Pancreas (tissue), 10 donors: ENCODE results near the gene IFITM5. TPM values are rescaled to one million over a fixed set of nuclear protein-coding genes. Genes with fewer than 3 reads are reported as not detected.

Experiments
- ATAC-seq, 4 donors: fragments of 200-7000 bp; cut with Tn5 transposase; one replicate each; pipeline versions ENCODE4 v1.8.0 to v1.9.1; 2020; ENCODE audit warnings: mild to moderate bottlenecking in 4 of 4, moderate library complexity in 4 of 4
- DNase-seq, 6 donors: peaks; one replicate each; pipeline ENCODE4 v3.0.0-alpha.2; 2020
- FAIRE-seq: peaks from 2 replicates; lab custom pipeline; 2012; peaks lifted over from hg19 to GRCh38; lab: Jason Lieb, UNC
- H3K27ac ChIP-seq, 4 donors: fragments of 200-600 bp; sonication (generic); 1 replicate in 3 of 4; 2 replicates in 1 of 4; pipeline versions ENCODE4 v1.5.0 to v1.8.0; 2020
- H3K27me3 ChIP-seq, 4 donors: fragments of 200-600 bp; one replicate each; pipeline ENCODE4 v1.8.0; 2021
- H3K36me3 ChIP-seq, 3 donors: fragments of 200-600 bp; sonication (generic) in 1 of 3; one replicate each; pipeline versions ENCODE4 v1.5.0 to v1.8.0; 2020 to 2021
- H3K4me1 ChIP-seq, 3 donors: fragments of 200-600 bp; one replicate each; pipeline ENCODE4 v1.8.0; 2021
- H3K4me3 ChIP-seq, 4 donors: fragments of 200-600 bp; sonication (generic) in 2 of 4; one replicate each; pipeline versions ENCODE4 v1.5.0 to v1.8.0; 2020 to 2021
- H3K9me3 ChIP-seq, 4 donors: fragments of 200-600 bp; one replicate each; pipeline ENCODE4 v1.8.0; 2021
- WGBS, 2 donors: extraction: QIAGEN DNeasy Blood & Tissue Kit; methylation state at CpG; one replicate each; pipeline ENCODE4 v1.1.7; 2013; 5-methylcytosine and 5-hydroxymethylcytosine counted together
- intact Hi-C, 3 donors: fragments of 100-400 bp; cut with DNase I; formaldehyde crosslinking; loops; one replicate each; pipeline versions ENCODE4 v1.11.1 to v1.14.2; 2022
- polyA plus RNA-seq, 2 donors: library from polyadenylated mRNA; stranded (reverse); fragments of 200-250 nt; gene quantifications; one replicate each; pipeline ENCODE4 v1.2.3, GENCODE V29; 2013
- total RNA-seq, 6 donors: library from RNA; stranded (reverse); fragmentation: NEBNext Ultra II Directional in 4 of 6; extraction: Animal tissue kit (Norgen Biotek cat#: 25700) in 4 of 6; gene quantifications; one replicate each; pipeline versions ENCODE4 v1.2.1 to v1.2.4, GENCODE V29; 2021 to 2023
- TF ChIP-seq, protein P1 (sequence below), 4 donors: fragments of 200-600 bp; sonication (generic) in 3 of 4; IDR thresholded peaks; one replicate each; pipeline versions ENCODE4 v1.5.0 to v1.8.0; 2021; ENCODE audit warnings: antibody characterized with exemption in 4 of 4
- donor health status: healthy with polysubstance abuse.
- donor health status: DM: no; HTN: no; CAD: no; lungs with moderate emphysema.
- donor health status: DM: no; HTN: no; CAD: no.
- donor health status: control.
- donor health status: control.
- donor health status: Bipolar disorder and iron deficiency.
- donor health status: DM: yes; HTN: yes; CAD: no.
- donor health status: DM: no; HTN: no; CAD: no.
- donor health status: DM: no; HTN: no; CAD: no.
- donor health status: DM: yes; HTN: yes; CAD: no.

The IFITM5 gene
- total and polyA plus RNA-seq, 8 donors, result 0.56 to 1.2 TPM; not detected in 6

DNA sequence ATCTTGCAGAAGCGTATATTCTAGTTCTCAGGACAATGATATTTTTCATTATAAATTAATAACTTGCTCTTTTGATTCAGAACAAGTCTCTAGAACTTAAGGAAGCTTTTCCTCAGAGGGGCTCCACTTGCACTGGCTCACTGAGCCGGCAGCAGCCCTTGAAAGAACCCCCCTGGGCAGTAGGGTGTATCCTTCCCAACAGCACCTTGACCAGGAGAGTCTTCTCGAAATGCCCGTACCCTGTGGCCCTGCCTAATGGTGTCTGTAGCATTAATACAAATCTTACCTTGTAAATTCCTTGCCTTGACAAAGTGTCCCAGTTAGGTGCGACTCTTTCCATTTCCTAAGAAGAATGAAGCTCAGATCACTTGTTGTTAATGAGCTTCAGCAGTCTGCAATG lies 49.1 kb downstream of the IFITM5 start:
- Histone ChIP-seq H3K36me3 (peaks cover 0 to 39% (median 10%) of the 10 kb centered on the region in 3 donors), H3K4me3 (no peak overlapping the region), H3K27me3 (no peaks in the 10 kb centered on the region), H3K4me1 (no peaks in the 10 kb centered on the region), H3K9me3 (no peaks in the 10 kb centered on the region), H3K27ac (no peak overlapping the region)
- ATAC-seq (no peak), FAIRE-seq (no peak), DNase-seq (no peak)
- intact Hi-C loops, result no loop called here
- TF ChIP-seq, protein P1, sequence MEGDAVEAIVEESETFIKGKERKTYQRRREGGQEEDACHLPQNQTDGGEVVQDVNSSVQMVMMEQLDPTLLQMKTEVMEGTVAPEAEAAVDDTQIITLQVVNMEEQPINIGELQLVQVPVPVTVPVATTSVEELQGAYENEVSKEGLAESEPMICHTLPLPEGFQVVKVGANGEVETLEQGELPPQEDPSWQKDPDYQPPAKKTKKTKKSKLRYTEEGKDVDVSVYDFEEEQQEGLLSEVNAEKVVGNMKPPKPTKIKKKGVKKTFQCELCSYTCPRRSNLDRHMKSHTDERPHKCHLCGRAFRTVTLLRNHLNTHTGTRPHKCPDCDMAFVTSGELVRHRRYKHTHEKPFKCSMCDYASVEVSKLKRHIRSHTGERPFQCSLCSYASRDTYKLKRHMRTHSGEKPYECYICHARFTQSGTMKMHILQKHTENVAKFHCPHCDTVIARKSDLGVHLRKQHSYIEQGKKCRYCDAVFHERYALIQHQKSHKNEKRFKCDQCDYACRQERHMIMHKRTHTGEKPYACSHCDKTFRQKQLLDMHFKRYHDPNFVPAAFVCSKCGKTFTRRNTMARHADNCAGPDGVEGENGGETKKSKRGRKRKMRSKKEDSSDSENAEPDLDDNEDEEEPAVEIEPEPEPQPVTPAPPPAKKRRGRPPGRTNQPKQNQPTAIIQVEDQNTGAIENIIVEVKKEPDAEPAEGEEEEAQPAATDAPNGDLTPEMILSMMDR (IDR thresholded peaks at IDR 0.05), result no peak
- WGBS, 2 donors, result 86% methylated on average over 5 of the region's 5 CpGs

DNA sequence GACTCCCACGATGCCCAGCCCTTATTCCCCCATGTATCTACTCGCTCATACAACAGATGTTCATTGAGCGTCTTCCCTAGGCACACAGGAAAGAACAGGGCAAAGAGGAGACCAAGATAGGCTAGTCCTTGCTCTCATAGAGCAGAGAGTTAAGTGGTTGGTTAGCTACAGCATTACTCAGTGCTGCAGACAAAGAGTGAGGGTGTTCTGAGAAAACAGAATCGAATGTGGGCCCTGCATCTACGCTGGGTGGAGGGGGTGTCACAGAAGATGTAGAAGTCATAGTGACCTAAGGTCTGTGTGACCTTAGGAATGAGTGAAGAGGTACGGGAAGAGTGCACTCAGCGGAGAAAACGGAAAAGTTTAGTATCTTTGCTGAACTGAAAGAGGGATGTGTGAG lies 50.3 kb downstream of the IFITM5 start:
- TF ChIP-seq, protein P1 (IDR thresholded peaks at IDR 0.05), result no peak
- DNase-seq (no peak), FAIRE-seq (no peak), ATAC-seq (no peak)
- Histone ChIP-seq H3K9me3 (no peaks in the 10 kb centered on the region), H3K27me3 (no peaks in the 10 kb centered on the region), H3K36me3 (peaks cover 0 to 50% (median 10%) of the 10 kb centered on the region in 3 donors), H3K4me1 (no peaks in the 10 kb centered on the region), H3K4me3 (no peak overlapping the region), H3K27ac (no peak overlapping the region)
- intact Hi-C loops, result no loop called here
- WGBS, 2 donors, result 69 to 76% methylated on average over 8 of the region's 8 CpGs

Other genes starting within 250 kb of the IFITM5 start
- under 1 TPM in 3 of 6 donors, not detected in 3; 0.41 to 0.70 (median 0.63) TPM for gene SCGB1C1, start 106.4 kb downstream of the IFITM5 start, total RNA-seq
- gene SCGB1C1, start 106.4 kb downstream of the IFITM5 start, polyA plus RNA-seq, result 1 to 10 TPM in 1 of 2 donors, not detected in 1; 1.1 TPM
- 10 to 100 TPM; 29.8 to 53.4 (median 48.8) TPM for gene BET1L, start 92.1 kb downstream of the IFITM5 start, total RNA-seq
- 10 to 100 TPM; 27.7 to 30.7 TPM for gene BET1L, start 92.1 kb downstream of the IFITM5 start, polyA plus RNA-seq
- gene RIC8A, start 91.8 kb downstream of the IFITM5 start, total RNA-seq, result 10 to 100 TPM; 29.7 to 49.3 (median 40.9) TPM
- 10 to 100 TPM; 39.6 to 47.1 TPM for gene RIC8A, start 91.8 kb downstream of the IFITM5 start, polyA plus RNA-seq
- 10 to 100 TPM in 4 of 6 donors, 1 to 10 TPM in 2; 7.7 to 13.2 (median 10.9) TPM for gene SIRT3, start 63.2 kb downstream of the IFITM5 start, total RNA-seq
- 10 to 100 TPM; 21.4 to 25.1 TPM for gene SIRT3, start 63.2 kb downstream of the IFITM5 start, polyA plus RNA-seq
- 10 to 100 TPM; 35.5 to 48.3 (median 41.9) TPM for gene PSMD13, start 62.5 kb downstream of the IFITM5 start, total RNA-seq
- 100 to 1,000 TPM in 1 of 2 donors, 10 to 100 TPM in 1; 97.5 to 118 TPM for gene PSMD13, start 62.5 kb downstream of the IFITM5 start, polyA plus RNA-seq
- under 1 TPM in 4 of 6 donors, not detected in 2; 0.19 to 0.23 (median 0.20) TPM for gene NLRP6, start 21.1 kb downstream of the IFITM5 start, total RNA-seq
- gene NLRP6, start 21.1 kb downstream of the IFITM5 start, polyA plus RNA-seq, result under 1 TPM; 0.05 to 0.08 TPM
- 100 to 1,000 TPM in 4 of 6 donors, 10 to 100 TPM in 1, 1 to 10 TPM in 1; 8.9 to 534 (median 198) TPM for gene PGGHG, start 10.4 kb downstream of the IFITM5 start, total RNA-seq
- gene PGGHG, start 10.4 kb downstream of the IFITM5 start, polyA plus RNA-seq, result 1,000 to 10,000 TPM; 1,516 to 4,700 TPM
- 100 to 1,000 TPM in 2 of 6 donors, 10 to 100 TPM in 4; 32.1 to 120 (median 63.6) TPM for gene IFITM2, start 8.3 kb upstream of the IFITM5 start, total RNA-seq
- 100 to 1,000 TPM; 169 to 182 TPM for gene IFITM2, start 8.3 kb upstream of the IFITM5 start, polyA plus RNA-seq
- gene IFITM1, start 14.5 kb upstream of the IFITM5 start, total RNA-seq, result 10 to 100 TPM in 5 of 6 donors, 1 to 10 TPM in 1; 10.0 to 45.2 (median 18.9) TPM
- gene IFITM1, start 14.5 kb upstream of the IFITM5 start, polyA plus RNA-seq, result 10 to 100 TPM; 40.7 to 54.5 TPM
- gene IFITM3, start 21.3 kb upstream of the IFITM5 start, total RNA-seq, result 100 to 1,000 TPM in 4 of 6 donors, 10 to 100 TPM in 2; 86.4 to 292 (median 135) TPM
- 100 to 1,000 TPM; 300 to 429 TPM for gene IFITM3, start 21.3 kb upstream of the IFITM5 start, polyA plus RNA-seq
- 1 to 10 TPM in 5 of 6 donors, under 1 TPM in 1; 0.95 to 4.8 (median 1.8) TPM for gene B4GALNT4, start 70.0 kb upstream of the IFITM5 start, total RNA-seq
- 10 to 100 TPM in 1 of 2 donors, 1 to 10 TPM in 1; 6.8 to 25.9 TPM for gene B4GALNT4, start 70.0 kb upstream of the IFITM5 start, polyA plus RNA-seq
- gene PKP3, start 94.7 kb upstream of the IFITM5 start, total RNA-seq, result 10 to 100 TPM; 23.4 to 36.1 (median 26.2) TPM
- gene PKP3, start 94.7 kb upstream of the IFITM5 start, polyA plus RNA-seq, result 10 to 100 TPM; 33.8 to 50.5 TPM
- gene SIGIRR, start 115.5 kb upstream of the IFITM5 start, total RNA-seq, result 10 to 100 TPM; 39.2 to 62.1 (median 46.9) TPM
- 100 to 1,000 TPM; 138 to 158 TPM for gene SIGIRR, start 115.5 kb upstream of the IFITM5 start, polyA plus RNA-seq
- gene ANO9, start 142.5 kb upstream of the IFITM5 start, total RNA-seq, result 10 to 100 TPM in 4 of 6 donors, 1 to 10 TPM in 2; 6.2 to 32.1 (median 12.5) TPM
- 10 to 100 TPM; 46.2 to 68.7 TPM for gene ANO9, start 142.5 kb upstream of the IFITM5 start, polyA plus RNA-seq
- gene PTDSS2, start 150.8 kb upstream of the IFITM5 start, total RNA-seq, result 10 to 100 TPM; 11.3 to 17.4 (median 15.2) TPM
- 10 to 100 TPM; 24.7 to 44.7 TPM for gene PTDSS2, start 150.8 kb upstream of the IFITM5 start, polyA plus RNA-seq
- 10 to 100 TPM; 38.9 to 65.1 (median 59.1) TPM for gene RNH1, start 207.7 kb upstream of the IFITM5 start, total RNA-seq
- 10 to 100 TPM; 66.8 to 87.7 TPM for gene RNH1, start 207.7 kb upstream of the IFITM5 start, polyA plus RNA-seq
- gene HRAS, start 236.1 kb upstream of the IFITM5 start, total RNA-seq, result 10 to 100 TPM; 10.4 to 22.6 (median 19.2) TPM
- 100 to 1,000 TPM; 103 to 130 TPM for gene HRAS, start 236.1 kb upstream of the IFITM5 start, polyA plus RNA-seq
- gene LRRC56, start 238.0 kb upstream of the IFITM5 start, total RNA-seq, result 1 to 10 TPM in 5 of 6 donors, under 1 TPM in 1; 0.98 to 2.0 (median 1.6) TPM
- 1 to 10 TPM; 5.4 to 7.3 TPM for gene LRRC56, start 238.0 kb upstream of the IFITM5 start, polyA plus RNA-seq